Inflammatory macrophage treated with lipopolysaccharide for 4 hours (primary cell): Measurements from ENCODE around the gene SHKBP1.

Experiments used
- DNase-seq: peaks from one replicate; pipeline ENCODE4 v3.0.0-alpha.2; 2020

Gene SHKBP1

DNA sequence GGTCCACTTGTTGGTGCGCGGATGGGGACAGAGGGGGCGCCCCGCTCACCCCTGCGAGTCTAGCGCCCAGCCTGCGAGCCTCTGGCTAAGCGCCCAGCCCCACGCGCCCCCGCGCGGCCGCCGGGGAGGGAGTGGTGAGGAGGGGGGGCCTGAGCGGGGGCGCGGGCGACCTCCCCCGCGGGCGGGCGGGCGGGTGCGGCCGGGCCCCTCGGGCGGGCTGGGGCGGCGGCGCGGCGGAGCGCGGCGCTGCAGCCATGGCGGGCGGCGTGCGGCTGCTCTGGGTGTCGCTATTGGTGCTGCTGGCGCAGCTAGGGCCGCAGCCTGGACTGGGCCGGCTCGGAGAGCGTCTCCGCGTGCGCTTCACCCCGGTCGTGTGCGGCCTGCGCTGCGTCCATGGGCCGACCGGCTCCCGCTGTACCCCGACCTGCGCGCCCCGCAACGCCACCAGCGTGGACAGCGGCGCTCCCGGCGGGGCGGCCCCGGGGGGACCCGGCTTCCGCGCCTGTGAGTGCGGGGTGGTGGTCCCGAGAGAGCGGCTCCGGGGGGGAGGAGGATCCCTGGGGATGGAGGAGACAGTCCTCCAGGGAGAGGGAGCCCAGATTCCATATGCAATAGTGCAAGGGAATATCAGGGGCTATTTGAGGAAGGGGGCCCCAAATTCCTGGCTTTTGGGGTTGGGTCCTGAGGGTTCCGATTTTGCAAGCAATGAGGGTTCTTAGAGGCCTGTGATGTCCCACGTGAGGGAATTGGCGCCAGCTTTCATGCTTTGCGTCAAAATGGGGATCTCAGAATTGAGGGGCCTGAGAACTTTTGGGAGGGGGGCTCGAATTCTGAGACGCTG lies 24.7 kb downstream of the SHKBP1 start, which contains the start of gene LTBP4:
Gene LTBP4, plus strand, starts transcription at position 236 of the 841 bp plus-strand sequence. Its CDS starts 19 bp downstream, at position 255.
- peak; percentile 29 for DNase-seq

DNA sequence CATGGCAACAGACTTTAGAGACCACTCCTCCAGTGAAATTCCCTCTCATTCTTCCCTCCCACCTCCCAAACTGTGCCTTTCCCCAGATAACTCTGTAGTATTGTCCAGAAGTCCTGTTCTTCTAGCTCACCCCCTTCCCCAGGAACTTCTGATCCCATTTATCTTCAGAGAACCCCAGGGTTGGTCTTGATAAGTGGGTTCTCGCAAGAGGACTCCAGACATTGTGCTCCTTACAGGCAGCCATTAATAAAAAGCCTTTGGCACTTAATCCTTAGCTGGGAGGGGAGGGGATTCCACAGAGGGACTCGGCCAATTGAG lies 26.4 kb downstream of the SHKBP1 start:
- DNase-seq: no peak

DNA sequence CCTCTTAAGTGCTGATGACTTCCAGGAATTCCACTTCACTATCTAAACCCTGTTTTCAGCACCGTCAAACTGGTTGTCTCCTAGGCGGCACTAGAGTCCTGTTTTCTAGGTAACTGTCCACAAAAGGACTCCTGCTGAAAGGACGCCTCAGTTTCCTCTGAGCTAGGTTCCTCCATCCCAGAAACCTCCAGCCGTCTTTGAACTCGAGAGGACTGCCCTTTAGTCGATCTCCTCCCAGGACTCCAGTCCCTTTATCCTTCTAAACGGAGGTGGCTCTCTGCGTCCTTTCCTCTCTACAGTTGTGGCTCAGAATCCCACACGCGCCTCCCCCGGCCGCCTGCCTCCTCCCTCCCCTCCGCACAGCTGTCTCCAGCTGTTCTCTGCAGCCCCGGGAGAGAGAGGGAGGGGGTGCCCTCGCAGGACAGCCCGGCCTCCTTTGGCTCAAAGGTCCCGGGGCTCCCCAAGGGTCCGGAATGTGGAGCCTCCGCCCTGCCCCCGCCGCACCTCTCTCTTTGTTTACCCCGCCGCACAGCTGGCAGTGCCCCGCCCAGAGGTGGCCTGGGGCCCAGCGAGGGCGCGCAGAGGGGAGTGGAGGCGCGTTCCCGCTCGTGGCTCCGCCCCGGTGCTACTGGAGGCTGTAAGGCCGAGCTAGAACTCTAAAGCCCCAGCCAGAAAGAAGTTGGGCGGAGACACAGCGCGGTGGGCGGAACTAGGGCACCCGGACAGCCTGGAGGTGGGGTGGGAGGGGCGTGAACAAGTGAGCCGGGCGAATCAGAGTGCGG lies 26.9 kb downstream of the SHKBP1 start:
- DNase-seq: peak; percentile 94

DNA sequence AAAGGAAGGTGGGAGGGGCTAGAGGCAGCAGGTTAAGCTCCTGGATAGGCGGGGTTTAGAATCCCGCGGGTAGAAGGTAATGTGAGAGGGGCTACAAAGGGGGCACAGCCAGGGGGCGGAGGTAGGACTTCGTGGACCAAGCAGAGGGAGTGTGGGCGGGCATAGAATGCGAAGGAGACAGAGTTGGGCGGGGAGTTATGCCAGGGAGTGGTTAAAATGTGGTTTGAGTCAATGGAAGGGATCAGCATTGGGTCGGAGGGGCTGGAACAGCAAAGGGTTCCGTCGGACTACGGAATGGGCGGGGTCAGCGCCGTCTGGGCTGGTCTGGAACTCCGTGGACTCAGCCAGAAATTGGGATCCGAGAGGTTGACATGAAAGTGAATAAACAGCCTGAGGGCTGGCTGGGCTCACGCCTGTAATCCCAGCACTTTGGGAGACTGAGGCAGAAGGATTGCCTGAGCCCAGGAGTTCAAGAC lies 27.5 kb downstream of the SHKBP1 start:
- no peak for DNase-seq

DNA sequence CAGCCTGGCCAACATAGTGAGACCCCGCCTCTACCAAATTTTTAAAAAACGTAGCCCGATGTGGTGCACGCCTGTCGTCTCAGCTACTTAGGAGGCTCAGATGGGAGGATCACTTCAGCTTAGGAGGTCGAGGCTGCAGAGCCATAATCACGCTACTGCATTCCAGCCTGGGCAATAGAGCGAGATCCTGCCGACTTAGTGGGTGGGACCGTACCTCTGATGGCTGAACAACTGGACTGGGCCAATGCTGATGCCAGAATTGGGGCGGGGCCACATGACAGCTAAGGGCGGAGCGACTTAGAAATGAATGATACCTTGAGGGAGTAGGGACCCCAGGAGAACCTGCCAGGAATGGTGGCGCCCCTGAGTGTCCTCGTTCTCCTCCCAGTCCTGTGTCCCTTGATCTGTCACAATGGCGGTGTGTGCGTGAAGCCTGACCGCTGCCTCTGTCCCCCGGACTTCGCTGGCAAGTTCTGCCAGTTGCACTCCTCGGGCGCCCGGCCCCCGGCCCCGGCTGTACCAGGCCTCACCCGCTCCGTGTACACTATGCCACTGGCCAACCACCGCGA lies 28.1 kb downstream of the SHKBP1 start:
- no peak for DNase-seq

DNA sequence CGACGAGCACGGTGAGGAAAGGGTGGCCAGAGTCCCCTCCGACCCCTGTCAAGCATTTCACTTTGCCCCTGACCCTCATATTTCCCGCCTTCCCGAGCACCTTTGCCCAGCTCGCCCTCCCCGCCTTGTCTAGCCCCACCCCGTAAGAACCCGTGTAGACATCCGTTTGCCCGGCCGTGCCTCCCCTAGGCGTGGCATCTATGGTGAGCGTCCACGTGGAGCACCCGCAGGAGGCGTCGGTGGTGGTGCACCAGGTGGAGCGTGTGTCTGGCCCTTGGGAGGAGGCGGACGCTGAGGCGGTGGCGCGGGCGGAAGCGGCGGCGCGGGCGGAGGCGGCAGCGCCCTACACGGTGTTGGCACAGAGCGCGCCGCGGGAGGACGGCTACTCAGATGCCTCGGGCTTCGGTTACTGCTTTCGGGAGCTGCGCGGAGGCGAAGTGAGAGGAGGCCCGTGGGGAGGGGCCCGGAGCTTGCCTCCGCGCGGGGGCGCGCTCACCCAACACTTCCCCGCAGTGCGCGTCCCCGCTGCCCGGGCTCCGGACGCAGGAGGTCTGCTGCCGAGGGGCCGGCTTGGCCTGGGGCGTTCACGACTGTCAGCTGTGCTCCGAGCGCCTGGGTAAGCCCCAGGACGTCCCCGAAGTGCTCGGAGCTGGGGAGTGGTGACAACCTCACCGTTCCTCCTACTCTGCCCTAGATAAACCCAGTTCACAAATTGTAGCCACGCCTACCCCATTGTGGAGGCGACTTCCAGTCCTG lies 28.7 kb downstream of the SHKBP1 start:
- DNase-seq: peak; percentile 84

DNA sequence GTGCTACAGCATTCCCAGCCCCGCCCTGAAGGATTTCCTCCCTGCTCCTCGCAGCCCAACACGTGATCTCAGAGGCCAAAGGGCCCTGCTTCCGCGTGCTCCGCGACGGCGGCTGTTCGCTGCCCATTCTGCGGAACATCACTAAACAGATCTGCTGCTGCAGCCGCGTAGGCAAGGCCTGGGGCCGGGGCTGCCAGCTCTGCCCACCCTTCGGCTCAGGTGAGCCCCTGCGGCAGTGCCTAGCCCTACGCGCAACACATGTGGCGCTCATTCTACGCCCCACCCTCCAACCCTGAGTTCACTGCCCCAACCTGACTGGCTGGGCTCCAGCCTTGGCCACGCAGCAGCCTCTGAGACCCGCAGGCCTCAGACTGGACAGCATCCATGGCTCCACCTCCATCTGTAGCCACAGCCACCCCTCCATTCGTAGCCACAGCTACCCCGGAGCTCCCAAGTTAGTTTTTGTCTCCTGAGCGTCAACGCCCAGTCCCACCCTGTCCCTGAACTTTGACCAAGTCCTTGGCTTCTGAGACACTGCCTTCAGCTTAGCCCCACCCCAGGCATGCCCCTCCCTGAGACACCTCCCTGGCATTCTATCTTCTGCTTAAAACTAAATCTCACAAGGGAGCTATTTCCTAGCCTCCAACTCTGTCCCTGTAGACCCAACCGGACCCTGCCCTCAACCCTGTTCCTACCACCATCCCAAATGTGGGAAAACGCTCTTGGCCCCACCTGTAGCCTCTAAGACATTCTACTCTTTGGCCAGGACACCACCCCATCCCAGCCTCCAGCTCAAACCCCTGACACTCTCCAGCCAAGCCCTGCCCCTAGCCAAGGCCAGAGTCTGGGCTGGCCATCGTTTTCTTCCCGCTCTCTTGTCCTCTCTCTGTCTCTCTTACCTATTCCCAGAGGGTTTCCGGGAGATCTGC lies 30.9 kb downstream of the SHKBP1 start:
- DNase-seq: no peak

DNA sequence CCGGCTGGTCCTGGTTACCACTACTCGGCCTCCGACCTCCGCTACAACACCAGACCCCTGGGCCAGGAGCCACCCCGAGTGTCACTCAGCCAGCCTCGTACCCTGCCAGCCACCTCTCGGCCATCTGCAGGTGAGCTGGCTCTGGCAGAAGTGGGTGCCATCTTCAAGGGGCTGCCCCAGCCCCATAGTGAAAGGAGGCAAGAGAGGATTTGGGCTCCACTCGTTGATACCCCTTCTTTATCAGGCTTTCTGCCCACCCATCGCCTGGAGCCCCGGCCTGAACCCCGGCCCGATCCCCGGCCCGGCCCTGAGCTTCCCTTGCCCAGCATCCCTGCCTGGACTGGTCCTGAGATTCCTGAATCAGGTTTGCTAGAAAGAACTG lies 31.6 kb downstream of the SHKBP1 start:
- DNase-seq: no peak

DNA sequence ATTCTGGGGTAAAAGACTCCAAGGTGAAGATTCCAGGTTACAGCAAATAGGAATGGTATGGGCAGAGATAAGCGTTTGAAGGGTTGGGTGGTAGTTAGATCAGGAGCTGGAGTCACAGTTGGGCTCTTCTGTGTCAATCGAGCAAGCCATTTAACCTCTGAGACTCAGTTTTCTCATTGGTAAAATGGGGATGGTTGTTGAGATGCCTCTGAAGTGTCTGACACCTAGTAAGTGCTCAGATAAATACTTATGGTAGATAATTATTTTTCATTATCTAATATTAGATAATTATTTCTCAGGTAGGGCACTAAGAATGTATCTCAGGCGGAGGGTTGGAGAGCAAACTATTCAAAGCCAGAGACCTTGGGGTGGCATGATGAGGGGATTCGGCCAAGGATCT lies 32.3 kb downstream of the SHKBP1 start:
- no peak for DNase-seq

DNA sequence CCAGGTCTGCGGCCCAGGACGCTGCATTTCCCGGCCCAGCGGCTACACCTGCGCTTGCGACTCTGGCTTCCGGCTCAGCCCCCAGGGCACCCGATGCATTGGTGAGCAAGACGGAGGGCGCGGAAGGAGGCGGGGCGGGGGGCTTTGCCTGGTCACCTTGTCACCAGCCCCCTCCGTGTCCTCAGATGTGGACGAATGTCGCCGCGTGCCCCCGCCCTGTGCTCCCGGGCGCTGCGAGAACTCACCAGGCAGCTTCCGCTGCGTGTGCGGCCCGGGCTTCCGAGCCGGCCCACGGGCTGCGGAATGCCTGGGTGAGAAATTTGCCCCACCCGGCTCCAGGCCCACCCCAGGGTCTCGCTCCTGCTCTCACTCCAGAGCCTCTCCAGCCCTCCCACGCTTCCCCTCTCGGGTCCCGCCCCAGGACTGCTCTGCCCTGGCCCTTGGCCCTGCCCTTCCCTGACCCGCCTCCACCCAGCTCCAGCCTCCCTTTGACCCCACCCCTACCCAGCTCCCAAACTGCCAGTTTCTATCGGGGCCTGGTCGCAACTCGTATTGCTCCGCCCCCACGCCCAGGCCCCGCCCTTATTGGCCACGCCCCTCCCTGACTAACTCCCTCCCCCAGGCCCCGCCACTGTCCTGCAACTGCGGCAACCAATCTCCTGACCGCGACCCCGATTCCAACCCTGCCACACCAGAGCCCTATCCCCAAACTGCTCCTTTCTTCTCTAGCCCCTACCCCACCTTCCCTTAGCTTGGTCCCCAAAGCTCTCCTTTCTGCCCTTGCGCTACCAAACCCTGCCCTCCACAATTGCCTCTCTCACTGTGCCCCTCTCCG lies 33.1 kb downstream of the SHKBP1 start:
- DNase-seq: peak; percentile 96

DNA sequence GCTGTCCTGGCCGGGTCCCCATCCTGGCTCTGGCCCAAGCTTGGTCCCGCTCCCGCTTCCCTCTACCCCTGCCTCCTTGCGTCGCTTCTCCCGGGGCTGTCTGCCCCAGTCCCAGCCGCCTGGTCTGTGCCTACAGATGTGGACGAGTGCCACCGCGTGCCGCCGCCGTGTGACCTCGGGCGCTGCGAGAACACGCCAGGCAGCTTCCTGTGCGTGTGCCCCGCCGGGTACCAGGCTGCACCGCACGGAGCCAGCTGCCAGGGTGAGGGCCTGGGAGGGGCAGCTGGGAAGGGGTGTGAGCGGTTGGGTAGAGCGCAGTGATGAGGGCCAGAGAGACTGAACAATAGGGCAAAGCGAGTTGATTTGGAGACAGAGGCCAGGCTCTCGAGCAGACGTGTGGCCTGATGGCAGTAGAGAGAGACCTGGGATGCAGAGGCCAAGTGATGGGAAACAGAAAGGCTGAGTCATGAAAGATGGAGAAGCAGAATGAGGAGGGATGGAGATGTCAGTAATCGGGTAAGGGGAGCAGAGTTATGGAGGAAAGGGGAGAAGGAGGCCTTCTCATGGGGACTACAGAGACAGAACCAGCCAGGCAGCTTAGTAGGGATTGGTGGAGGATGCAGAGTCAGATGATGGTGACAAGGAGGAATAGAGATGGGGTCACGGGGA lies 33.9 kb downstream of the SHKBP1 start:
- no peak for DNase-seq

DNA sequence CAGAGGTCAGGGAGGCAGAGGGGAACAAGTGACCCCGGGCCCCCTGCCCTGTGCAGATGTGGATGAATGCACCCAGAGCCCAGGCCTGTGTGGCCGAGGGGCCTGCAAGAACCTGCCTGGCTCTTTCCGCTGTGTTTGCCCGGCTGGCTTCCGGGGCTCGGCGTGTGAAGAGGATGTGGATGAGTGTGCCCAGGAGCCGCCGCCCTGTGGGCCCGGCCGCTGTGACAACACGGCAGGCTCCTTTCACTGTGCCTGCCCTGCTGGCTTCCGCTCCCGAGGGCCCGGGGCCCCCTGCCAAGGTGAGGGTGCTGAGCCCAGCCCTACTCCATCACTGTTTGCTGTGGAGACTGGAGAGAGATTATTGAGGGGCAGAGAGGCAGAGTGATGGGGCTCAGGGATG lies 34.4 kb downstream of the SHKBP1 start:
- no peak for DNase-seq

DNA sequence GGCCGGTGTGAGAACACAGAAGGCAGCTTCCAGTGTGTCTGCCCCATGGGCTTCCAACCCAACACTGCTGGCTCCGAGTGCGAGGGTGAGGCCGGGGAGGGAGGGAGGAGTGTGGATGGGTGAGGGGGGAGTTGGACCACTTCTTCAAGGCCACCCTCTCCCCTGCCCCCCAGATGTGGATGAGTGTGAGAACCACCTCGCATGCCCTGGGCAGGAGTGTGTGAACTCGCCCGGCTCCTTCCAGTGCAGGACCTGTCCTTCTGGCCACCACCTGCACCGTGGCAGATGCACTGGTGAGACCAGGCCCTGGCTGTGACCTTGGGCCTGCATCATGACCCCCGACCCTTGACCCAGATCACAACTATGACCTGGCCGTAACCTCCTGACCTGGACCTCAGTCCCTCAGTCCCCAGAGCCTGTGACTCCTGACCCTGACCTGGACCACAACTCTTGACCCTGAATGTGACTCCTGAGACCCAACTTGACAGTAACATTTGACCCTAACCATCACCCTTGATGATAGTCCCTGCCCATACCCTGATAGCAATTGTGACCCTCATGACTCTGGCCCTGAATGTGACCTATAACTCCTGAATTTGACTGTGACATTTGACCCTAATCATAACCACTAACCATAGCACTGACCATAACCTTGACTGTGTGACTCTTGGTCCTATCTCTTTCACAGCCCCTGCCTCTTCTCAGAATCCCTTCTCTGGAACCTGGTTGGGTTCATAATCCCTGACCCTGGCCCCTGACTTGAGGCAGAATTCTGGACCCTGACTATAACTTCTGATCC lies 35.4 kb downstream of the SHKBP1 start:
- no peak for DNase-seq

DNA sequence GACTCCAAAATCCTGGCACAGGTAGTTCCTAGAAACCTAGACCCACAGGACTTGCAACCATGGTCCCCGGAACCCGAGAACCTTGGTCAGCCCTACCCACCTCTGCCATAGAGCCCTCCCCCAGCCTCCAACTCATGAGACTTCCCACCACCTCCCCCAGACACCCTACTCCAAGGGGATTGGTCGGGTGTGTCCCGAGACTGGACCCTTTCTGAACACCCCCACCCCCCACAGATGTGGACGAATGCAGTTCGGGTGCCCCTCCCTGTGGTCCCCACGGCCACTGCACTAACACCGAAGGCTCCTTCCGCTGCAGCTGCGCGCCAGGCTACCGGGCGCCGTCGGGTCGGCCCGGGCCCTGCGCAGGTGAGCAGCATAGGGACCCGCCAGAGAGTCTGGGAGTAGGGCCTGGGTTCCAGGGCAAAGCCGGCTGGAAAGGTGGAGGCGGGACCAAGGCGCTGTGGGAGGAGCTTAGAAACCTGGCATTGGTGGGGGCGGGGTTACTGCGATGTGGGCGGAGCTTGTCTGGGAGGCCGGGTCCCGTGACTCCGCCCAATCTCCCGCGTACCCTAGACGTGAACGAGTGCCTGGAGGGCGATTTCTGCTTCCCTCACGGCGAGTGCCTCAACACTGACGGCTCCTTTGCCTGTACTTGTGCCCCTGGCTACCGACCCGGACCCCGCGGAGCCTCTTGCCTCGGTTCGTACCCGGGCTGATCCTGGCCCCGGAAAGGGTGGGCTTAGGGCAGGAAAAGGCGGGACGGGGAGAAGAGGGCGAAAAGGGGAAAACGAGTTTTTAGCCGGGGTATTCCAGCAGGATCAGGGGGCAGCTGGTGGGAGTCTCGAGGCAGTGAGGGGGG lies 36.4 kb downstream of the SHKBP1 start:
- peak; percentile 59 for DNase-seq

DNA sequence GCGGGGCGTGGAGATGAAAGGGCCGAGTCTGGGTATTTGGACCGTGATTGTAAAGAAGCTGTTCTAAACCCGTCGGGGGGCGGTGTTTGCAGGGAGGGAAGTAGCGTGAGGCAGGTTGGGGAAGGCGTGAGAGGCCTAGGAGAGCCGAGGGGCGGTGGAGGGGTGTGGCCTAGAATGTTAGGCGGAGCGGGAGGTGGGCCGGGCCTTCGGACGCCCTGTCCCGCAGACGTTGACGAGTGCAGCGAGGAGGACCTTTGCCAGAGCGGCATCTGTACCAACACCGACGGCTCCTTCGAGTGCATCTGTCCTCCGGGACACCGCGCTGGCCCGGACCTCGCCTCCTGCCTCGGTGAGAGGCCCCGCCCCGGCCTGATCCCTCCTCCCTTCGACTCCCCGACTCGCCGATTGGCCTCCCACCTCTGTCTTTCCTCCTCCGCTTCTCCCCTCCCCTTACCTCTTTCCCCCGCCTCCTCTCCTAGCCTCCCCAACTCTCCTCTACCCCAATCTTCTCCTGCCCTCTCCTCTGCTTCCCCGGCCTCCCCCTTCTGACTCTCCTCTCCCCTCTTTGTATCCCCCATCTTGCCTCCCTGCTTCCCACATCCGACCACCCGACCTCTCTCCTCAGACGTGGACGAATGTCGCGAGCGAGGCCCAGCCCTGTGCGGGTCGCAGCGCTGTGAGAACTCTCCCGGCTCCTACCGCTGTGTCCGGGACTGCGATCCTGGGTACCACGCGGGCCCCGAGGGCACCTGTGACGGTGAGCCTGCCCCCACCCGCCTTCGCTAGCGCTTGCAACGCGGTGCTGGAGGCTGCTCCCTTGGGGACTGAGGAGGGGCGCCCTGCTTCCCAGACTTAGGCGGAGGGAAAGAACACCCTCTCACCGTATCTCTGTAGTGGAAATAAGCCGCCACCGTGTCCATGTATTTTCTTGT lies 37.3 kb downstream of the SHKBP1 start:
- peak; percentile 70 for DNase-seq

DNA sequence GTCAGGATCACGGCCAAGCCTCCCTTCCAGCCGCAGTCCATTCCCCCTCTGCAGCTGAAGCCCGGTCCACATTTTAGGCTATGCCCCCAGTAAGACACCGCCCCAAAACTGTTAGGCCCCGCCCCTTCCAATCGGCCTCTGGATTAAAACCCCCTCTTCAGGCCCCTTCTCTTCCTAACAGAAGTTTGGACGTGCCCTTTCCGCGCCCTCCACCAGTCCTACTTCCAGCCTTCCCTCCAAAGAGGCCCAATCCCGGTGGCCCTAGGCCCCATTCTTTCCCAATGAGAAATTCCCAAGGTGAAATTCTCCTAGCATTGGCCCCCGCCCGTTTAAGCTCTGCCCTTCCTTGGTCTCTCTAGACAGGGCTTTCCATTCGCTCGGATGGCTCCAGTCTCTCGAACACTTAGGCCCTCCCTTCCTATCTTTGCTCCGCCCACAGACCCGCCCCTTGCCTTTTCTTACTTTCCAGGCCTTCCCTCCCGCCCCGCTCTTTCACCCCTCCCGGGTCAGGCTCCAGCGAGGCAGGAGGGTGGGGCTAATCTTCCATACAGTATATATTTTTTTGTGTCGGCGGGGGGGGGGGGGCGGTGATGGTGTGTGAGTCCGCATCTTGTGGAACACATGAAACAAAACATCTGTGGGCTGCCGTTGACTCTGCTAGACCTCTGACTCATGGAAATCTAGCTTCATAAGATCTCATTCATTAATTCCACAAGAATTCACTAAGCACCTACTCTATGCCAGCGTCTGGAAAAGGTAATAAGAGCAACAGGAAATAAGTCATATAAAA lies 38.1 kb downstream of the SHKBP1 start:
- DNase-seq: peak; percentile 64
